Fibroblast of skin of scalp (primary cell): Measurements from ENCODE around the gene CLNK.

Experiments used
- DNase-seq: peaks from one replicate; pipeline ENCODE4 v3.0.0-alpha.2; 2013

Gene CLNK

GRCh38 chr4:10611673-10612072 is 72.9 kb downstream of the CLNK start:
- peak; percentile 94 for DNase-seq

DNA sequence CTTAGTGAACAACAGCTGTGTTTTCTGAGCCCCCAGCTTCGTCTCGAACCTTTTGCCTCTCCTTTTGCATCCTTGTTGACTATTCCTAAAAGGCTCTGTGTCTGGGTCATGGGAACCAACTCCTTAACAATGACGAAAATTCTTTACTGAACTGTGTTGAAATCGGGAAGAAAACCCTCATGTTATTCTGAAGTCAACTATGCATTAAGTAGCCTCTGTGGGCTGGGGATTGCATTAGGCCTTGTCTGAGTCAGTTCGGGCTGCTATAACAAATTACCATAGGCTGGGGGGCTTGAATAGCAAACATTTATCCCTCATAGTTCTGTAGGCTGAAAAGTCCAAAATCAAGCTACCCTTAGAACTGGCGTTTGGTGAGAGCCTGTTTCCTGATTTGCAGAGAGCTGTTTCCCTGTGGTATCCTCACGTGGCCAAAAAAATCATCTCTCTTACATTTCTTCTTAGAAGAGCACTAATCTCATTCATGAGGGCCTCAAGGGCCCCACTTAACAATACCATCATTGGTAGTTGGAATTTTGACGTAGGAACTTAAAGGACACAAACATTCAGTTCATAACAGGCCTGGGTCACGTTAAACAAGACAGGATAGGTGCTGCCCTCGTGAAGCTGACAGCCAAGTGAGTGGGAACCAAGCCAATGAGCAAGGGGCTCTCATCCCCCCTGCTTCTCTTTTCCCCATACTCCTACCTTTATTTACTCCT is 75.9 kb downstream of the CLNK start:
- peak; percentile 46 for DNase-seq

DNA sequence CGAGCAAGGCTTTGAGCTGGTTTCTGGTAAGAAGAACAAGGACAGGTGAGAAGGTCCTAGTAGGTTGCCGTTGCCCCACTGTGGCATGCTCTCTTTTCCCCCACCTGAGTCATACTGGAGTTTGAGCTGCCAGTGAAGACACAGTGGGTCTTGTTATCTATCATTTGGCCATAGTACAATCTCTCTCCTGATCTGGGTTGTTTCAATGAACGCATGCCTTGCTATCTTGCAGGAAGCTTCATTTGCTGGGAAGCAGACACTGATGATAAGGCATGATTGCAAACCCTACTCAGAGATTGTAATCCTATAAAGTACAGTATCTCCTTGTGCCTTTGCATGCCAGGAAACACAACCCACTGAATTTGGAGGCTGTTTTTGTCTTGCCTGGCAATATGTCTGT is 77.4 kb downstream of the CLNK start:
- DNase-seq: no peak

DNA sequence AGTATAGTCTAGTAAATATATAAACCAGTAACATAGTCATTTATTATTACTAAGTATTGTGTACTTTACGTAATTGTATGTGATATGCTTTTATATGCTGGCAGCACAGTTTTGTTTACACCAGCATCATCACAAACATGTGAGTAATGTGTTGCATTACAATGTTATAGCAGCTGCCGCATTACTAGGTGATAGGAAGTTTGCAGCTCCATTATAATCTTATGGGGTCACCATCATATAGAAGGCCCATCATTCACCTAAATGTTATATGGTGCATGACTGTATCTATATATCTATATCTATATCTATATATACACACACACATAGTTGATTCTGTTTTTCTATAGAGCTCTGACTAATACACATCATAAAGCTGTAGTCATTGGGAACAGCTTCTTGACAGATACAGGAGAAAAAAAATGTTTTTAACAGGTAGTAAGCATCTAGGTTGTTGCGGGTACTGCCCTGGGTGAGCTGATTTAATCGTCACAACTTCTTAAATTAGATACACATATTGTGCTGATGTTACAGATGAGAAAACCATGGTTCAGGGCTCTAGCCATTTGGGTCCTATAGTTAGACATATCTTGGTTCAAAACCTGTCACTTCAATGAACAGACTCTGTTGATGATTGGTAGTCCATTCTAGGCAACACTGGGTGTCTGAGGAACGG is 77.9 kb downstream of the CLNK start:
- no peak for DNase-seq

- DNase-seq: peak; percentile 87
These were observed 78.7 kb downstream of the CLNK start for GRCh38 chr4:10605746-10606482.

GRCh38 chr4:10605031-10605430 is 79.5 kb downstream of the CLNK start:
- peak; percentile 47 for DNase-seq

GRCh38 chr4:10599574-10599973 is 85.0 kb downstream of the CLNK start:
- peak; percentile 52 for DNase-seq

DNA sequence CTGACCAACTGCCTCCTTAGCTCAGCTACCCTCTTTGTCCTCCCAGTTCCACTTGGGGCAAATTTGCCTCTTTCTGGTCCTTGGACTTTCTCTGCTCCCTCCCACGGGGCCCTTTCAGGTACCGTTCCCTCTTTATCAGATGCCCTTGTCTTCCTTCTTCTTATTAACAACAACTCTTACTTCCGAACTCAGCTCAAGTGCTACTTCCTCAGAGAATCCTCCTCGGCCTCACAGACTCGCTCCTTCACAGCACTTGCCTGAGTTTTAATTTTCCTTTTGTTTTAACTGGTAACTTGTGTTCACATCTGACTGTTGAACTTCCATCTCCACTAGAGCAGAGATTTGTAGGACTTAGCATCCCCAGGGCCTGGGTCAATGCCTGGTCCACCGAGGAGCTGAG is 85.7 kb downstream of the CLNK start:
- DNase-seq: no peak

DNA sequence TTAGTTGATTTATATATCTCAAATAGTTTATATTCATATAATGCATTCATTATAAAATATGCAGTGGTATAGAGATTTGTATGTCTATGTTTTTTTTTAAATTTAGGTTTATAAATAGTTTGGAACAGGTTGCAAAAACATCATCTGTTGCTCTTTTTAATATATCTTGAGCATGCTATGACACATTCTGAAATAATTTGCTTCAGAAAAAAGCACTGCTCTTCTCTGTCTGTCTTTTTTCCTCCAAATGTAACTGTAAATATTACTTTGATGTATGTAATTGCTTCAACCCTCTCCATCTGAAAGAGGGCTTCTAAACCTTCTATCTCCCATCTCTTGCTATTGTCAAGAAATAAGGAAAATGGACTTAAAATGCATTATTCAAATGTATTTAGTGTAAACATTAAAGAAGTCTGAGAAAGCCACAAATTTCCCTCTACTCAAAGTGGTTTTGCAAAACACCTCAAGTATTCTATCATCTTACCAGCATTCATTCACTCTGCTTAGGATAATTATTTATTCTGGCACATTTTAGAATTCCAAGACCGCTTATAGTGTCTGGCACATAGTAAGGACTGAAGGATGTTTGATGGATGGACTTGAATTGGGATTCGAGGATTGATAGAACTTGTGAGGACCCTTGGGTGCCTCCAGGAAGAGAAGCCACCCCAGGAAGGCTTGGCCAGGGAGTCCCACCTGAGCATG is 87.8 kb downstream of the CLNK start:
- peak; percentile 55 for DNase-seq

GRCh38 chr4:10593130-10593529 is 91.4 kb downstream of the CLNK start:
- DNase-seq: no peak

GRCh38 chr4:10590896-10591295 is 93.7 kb downstream of the CLNK start:
- DNase-seq: peak; percentile 76

DNA sequence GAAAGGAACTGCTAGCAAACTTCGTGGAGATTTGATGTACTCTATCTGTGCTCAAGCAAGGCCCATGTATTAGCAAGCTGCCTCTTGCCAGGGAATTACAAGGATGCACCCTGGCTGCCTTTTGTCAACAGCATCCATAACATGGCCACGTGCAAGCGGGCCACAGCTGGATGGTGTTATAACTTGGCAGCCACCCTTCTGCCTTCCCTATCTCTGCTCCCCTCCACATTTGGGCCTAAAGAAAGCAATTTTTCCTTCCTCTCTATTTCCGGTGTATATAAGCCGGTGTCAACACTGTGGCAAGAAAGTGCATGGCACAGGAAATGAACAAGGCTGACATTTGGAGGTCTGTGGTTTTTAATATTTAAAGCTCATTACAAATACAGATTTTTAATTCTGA is 94.8 kb downstream of the CLNK start:
- DNase-seq: peak; percentile 62

- DNase-seq: peak; percentile 73
These were observed 95.2 kb downstream of the CLNK start for GRCh38 chr4:10589321-10589720.

GRCh38 chr4:10587697-10588096 is 96.9 kb downstream of the CLNK start:
- DNase-seq: no peak

GRCh38 chr4:10587296-10587695 is 97.3 kb downstream of the CLNK start:
- DNase-seq: no peak

DNA sequence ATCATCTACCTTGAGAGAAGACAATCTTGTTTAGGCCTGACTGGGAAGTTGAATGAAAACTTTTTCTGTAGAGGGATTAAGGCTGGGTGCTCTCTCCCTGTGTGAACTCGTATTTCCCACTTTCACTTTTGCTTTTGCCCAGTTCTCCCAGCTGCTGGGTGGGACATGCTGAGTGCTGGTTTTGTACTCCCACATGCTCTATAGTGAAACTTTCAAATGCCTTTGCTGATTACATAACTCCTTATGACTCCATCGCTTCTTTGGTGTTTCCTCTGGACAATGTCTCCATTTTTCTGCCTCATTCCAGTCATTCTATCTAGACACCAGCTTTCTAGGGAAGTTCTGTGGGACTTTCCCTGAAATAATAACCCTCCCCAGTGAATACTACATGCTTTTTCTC is 100.5 kb downstream of the CLNK start:
- DNase-seq: peak; percentile 92

- DNase-seq: no peak
These were observed 101.6 kb downstream of the CLNK start for GRCh38 chr4:10582951-10583350.

GRCh38 chr4:10582059-10582686 is 102.4 kb downstream of the CLNK start:
- peak; percentile 68 for DNase-seq

DNA sequence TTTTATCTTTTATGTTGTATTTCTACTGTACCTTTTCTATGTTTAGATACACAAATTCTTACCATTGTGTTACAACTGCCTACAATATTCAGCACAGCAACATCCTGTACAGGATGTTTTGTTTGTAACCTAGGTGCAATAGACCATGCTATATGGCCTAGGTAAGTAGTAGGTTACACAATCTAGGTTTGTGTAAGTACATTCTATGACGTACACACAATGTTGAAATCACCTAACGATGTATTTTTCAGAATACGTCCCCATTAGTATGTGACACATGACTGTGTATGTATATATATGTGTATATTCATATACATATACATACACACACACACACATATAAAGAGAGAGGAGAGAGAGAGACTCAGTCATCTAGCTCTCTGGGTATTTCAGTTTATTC is 103.5 kb downstream of the CLNK start:
- DNase-seq: no peak

DNA sequence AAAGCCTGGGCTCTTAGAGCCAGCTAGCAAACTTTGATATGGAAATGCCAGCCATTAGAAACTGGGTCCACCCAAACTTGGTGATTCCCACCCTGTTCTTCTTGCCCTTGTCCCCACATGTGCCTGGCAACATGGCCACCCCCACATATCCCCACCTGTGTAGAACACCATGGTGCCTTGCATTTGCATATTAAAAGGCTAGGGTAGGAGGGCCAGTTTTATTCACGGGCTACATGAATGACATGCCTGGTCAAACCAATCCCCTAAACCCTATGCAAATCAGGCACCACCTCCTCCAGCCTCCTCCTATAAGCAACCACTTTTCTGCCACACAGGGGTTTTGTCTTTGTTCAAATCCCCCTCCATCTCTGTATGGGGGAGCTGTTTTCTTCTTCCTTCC is 104.9 kb downstream of the CLNK start:
- DNase-seq: no peak

GRCh38 chr4:10577508-10578426 is 106.8 kb downstream of the CLNK start:
- no peak for DNase-seq
